BLaER1 treated with 17β-estradiol and CSF1 and Interleukin-3, amounts not matched to agents 10 nM and 100 nM (cell line): ENCODE results near the gene ADGRV1.
A peak's percentile ranks its signal among the peaks of the same experiment; 100 is the strongest.

Source experiments
- H3K27ac ChIP-seq, 11 experiments: shearing (Covaris generic); formaldehyde crosslinking; 2 replicates each; pipeline ENCODE4 v1.8.1; 2022
- H3K27me3 ChIP-seq, 11 experiments: shearing (Covaris generic); formaldehyde crosslinking; 2 replicates each; pipeline ENCODE4 v1.8.1; 2022
- H3K36me3 ChIP-seq, 11 experiments: shearing (Covaris generic); formaldehyde crosslinking; 2 replicates each; pipeline ENCODE4 v1.8.1; 2022
- H3K4me1 ChIP-seq, 10 experiments: shearing (Covaris generic); formaldehyde crosslinking; 2 replicates each; pipeline ENCODE4 v1.8.1; 2022
- H3K4me2 ChIP-seq, 11 experiments: shearing (Covaris generic); formaldehyde crosslinking; 2 replicates each; pipeline ENCODE4 v1.8.1; 2022
- H3K4me3 ChIP-seq, 10 experiments: shearing (Covaris generic); formaldehyde crosslinking; 2 replicates each; pipeline ENCODE4 v1.8.1; 2022
- H3K9ac ChIP-seq, 11 experiments: shearing (Covaris generic); formaldehyde crosslinking; 2 replicates each; pipeline ENCODE4 v1.8.1; 2022
- H3K9me3 ChIP-seq, 11 experiments: shearing (Covaris generic); formaldehyde crosslinking; replicated peaks in 1 of 11; 2 replicates each; pipeline ENCODE4 v1.8.1; 2022
- H4K20me1 ChIP-seq, 11 experiments: shearing (Covaris generic); formaldehyde crosslinking; 2 replicates each; pipeline ENCODE4 v1.8.1; 2022
- Cebpa-rat ChIP-seq, 11 experiments: shearing (Covaris generic); IDR thresholded peaks; 2 replicates each; pipeline ENCODE4 v1.8.1; 2022

ADGRV1 gene

GRCh38 chr5:91129748-91130147, 571.2 kb downstream of the ADGRV1 start:
- TF ChIP-seq Cebpa-rat (IDR thresholded peaks at IDR 0.05), result no peak
- Histone ChIP-seq H3K27me3 (no peaks in the 10 kb centered on the region), H4K20me1 (no peaks in the 10 kb centered on the region), H3K9me3 (peaks cover 0 to 11% (median 0%) of the 10 kb centered on the region in 11 experiments; a peak in 1 of 22 replicates), H3K4me3 (no peak overlapping the region), H3K27ac (no peak overlapping the region), H3K9ac (no peak overlapping the region), H3K4me2 (no peak overlapping the region), H3K4me1 (peaks cover 0 to 12% (median 0%) of the 10 kb centered on the region in 10 experiments; a peak in 8 of 20 replicates), H3K36me3 (no peaks in the 10 kb centered on the region)

- Histone ChIP-seq H3K4me3 (no peak overlapping the region), H3K27ac (no peak overlapping the region), H3K27me3 (no peaks in the 10 kb centered on the region), H4K20me1 (no peaks in the 10 kb centered on the region), H3K9me3 (peaks cover 0 to 11% (median 0%) of the 10 kb centered on the region in 11 experiments; a peak in 1 of 22 replicates), H3K4me1 (peaks cover 0 to 6% (median 0%) of the 10 kb centered on the region in 10 experiments; a peak in 2 of 20 replicates), H3K4me2 (no peak overlapping the region), H3K9ac (no peak overlapping the region), H3K36me3 (no peaks in the 10 kb centered on the region)
- no peak for TF ChIP-seq Cebpa-rat (IDR thresholded peaks at IDR 0.05)
Observed at GRCh38 chr5:91130759-91131158, 572.2 kb downstream of the ADGRV1 start.

GRCh38 chr5:91132550-91132949, 574.0 kb downstream of the ADGRV1 start:
- Histone ChIP-seq H3K9ac (no peak overlapping the region), H3K4me3 (no peak overlapping the region), H4K20me1 (no peaks in the 10 kb centered on the region), H3K4me2 (peak overlapping the region in 3 of 11 experiments; percentile 15 to 28 (median 16); a peak in 4 of 22 replicates), H3K27ac (no peak overlapping the region), H3K27me3 (no peaks in the 10 kb centered on the region), H3K36me3 (no peaks in the 10 kb centered on the region), H3K4me1 (peaks cover 0 to 6% (median 0%) of the 10 kb centered on the region in 10 experiments; a peak in 2 of 20 replicates), H3K9me3 (peaks cover 0 to 11% (median 0%) of the 10 kb centered on the region in 11 experiments; a peak in 1 of 22 replicates)
- TF ChIP-seq Cebpa-rat (IDR thresholded peaks at IDR 0.05), result no peak

- H3K4me2 ChIP-seq, result no peak overlapping the region
- H4K20me1 ChIP-seq, result no peaks in the 10 kb centered on the region
- H3K4me1 ChIP-seq, result peaks cover 0 to 6% (median 0%) of the 10 kb centered on the region in 10 experiments; a peak in 2 of 20 replicates
- H3K9me3 ChIP-seq, result peaks cover 0 to 11% (median 0%) of the 10 kb centered on the region in 11 experiments; a peak in 1 of 22 replicates
- no peak overlapping the region for H3K27ac ChIP-seq
- no peak overlapping the region for H3K4me3 ChIP-seq
- H3K27me3 ChIP-seq, result no peaks in the 10 kb centered on the region
- H3K9ac ChIP-seq, result no peak overlapping the region
- no peaks in the 10 kb centered on the region for H3K36me3 ChIP-seq
- no peak for TF ChIP-seq Cebpa-rat (IDR thresholded peaks at IDR 0.05)
Observed at GRCh38 chr5:91133183-91133582, 574.6 kb downstream of the ADGRV1 start.

GRCh38 chr5:91135475-91136248, 577.1 kb downstream of the ADGRV1 start:
- H3K4me3 ChIP-seq, result no peak overlapping the region
- peaks cover 0 to 22% (median 0%) of the 10 kb centered on the region in 10 experiments; a peak in 6 of 20 replicates for H3K4me1 ChIP-seq
- H3K36me3 ChIP-seq, result no peaks in the 10 kb centered on the region
- no peaks in the 10 kb centered on the region for H3K27me3 ChIP-seq
- TF ChIP-seq Cebpa-rat (IDR thresholded peaks at IDR 0.05), result no peak
- no peaks in the 10 kb centered on the region for H4K20me1 ChIP-seq
- no peak overlapping the region for H3K9ac ChIP-seq
- no peak overlapping the region for H3K27ac ChIP-seq
- peaks cover 0 to 9% (median 0%) of the 10 kb centered on the region in 11 experiments; a peak in 1 of 22 replicates for H3K9me3 ChIP-seq
- no peak overlapping the region for H3K4me2 ChIP-seq

- no peaks in the 10 kb centered on the region for H4K20me1 ChIP-seq
- no peak overlapping the region for H3K4me3 ChIP-seq
- peaks cover 0 to 3% (median 0%) of the 10 kb centered on the region in 11 experiments; a peak in 1 of 22 replicates for H3K9me3 ChIP-seq
- no peaks in the 10 kb centered on the region for H3K27me3 ChIP-seq
- no peak overlapping the region for H3K4me2 ChIP-seq
- no peak for TF ChIP-seq Cebpa-rat (IDR thresholded peaks at IDR 0.05)
- no peak overlapping the region for H3K27ac ChIP-seq
- H3K36me3 ChIP-seq, result no peaks in the 10 kb centered on the region
- H3K9ac ChIP-seq, result no peak overlapping the region
- peaks cover 0 to 28% (median 0%) of the 10 kb centered on the region in 10 experiments; a peak in 6 of 20 replicates for H3K4me1 ChIP-seq
Observed at GRCh38 chr5:91136271-91136670, 577.7 kb downstream of the ADGRV1 start.

GRCh38 chr5:91137647-91138046, 579.0 kb downstream of the ADGRV1 start:
- H3K4me1 ChIP-seq, result peaks cover 0 to 39% (median 9%) of the 10 kb centered on the region in 10 experiments; a peak in 11 of 20 replicates
- H3K27me3 ChIP-seq, result no peaks in the 10 kb centered on the region
- 0 out of 22 replicates have a peak overlapping the region, but pooled peaks of 1 of the 11 experiments have one; percentile 8 for H3K4me2 ChIP-seq
- no peak overlapping the region for H3K27ac ChIP-seq
- H3K4me3 ChIP-seq, result no peak overlapping the region
- no peaks in the 10 kb centered on the region for H4K20me1 ChIP-seq
- TF ChIP-seq Cebpa-rat (IDR thresholded peaks at IDR 0.05), result no peak
- H3K9ac ChIP-seq, result no peak overlapping the region
- H3K9me3 ChIP-seq, result no peaks in the 10 kb centered on the region
- no peaks in the 10 kb centered on the region for H3K36me3 ChIP-seq

- TF ChIP-seq Cebpa-rat (IDR thresholded peaks at IDR 0.05), result no peak
- Histone ChIP-seq H4K20me1 (no peaks in the 10 kb centered on the region), H3K27me3 (no peaks in the 10 kb centered on the region), H3K4me1 (peaks cover 0 to 41% (median 12%) of the 10 kb centered on the region in 10 experiments; a peak in 11 of 20 replicates), H3K9me3 (no peaks in the 10 kb centered on the region), H3K36me3 (no peaks in the 10 kb centered on the region), H3K4me2 (peak overlapping the region in 3 of 11 experiments; percentile 38 to 61 (median 55); a peak in 5 of 22 replicates), H3K4me3 (no peak overlapping the region), H3K9ac (no peak overlapping the region), H3K27ac (peak overlapping the region in 3 of 11 experiments; percentile 40 to 64 (median 42); a peak in 6 of 22 replicates)
Observed at GRCh38 chr5:91139572-91140200, 581.1 kb downstream of the ADGRV1 start.

- Histone ChIP-seq H3K27me3 (no peaks in the 10 kb centered on the region), H3K4me1 (peaks cover 0 to 46% (median 12%) of the 10 kb centered on the region in 10 experiments; a peak in 11 of 20 replicates), H3K4me2 (peak overlapping the region in 2 of 11 experiments; percentile 55 to 61; a peak in 4 of 22 replicates), H3K9ac (no peak overlapping the region), H3K9me3 (no peaks in the 10 kb centered on the region), H3K27ac (0 out of 22 replicates have a peak overlapping the region, but pooled peaks of 1 of the 11 experiments have one; percentile 42), H3K4me3 (no peak overlapping the region), H3K36me3 (no peaks in the 10 kb centered on the region), H4K20me1 (no peaks in the 10 kb centered on the region)
- TF ChIP-seq Cebpa-rat (IDR thresholded peaks at IDR 0.05), result no peak
Observed at GRCh38 chr5:91140657-91141056, 582.1 kb downstream of the ADGRV1 start.
